Adipose tissue (tissue), 3 donors: ENCODE data around the gene LSMEM2. TPM values are rescaled to one million over a fixed set of nuclear protein-coding genes. Genes with fewer than 3 reads are reported as not detected.
"Not testable (repeated sequence)": the region's sequence is repeated elsewhere in the genome, so short reads cannot be mapped to it uniquely, and the experiment has no call there.

Experiments
- H3K27ac ChIP-seq: one replicate; pipeline ENCODE4 v1.5.1; 2013; ENCODE audit warnings: low read depth, low read length
- WGBS, 3 donors: extraction: QIAGEN DNeasy Blood & Tissue Kit; methylation state at CpG; one replicate each; pipeline ENCODE4 v1.1.7; 2013; 5-methylcytosine and 5-hydroxymethylcytosine counted together
- polyA plus RNA-seq, 3 donors: library from polyadenylated mRNA; stranded (reverse); fragments of 200-250 nt; gene quantifications; one replicate each; pipeline ENCODE4 v1.2.3, GENCODE V29; 2013
- donor health status: healthy with polysubstance abuse.
- donor health status: Bipolar disorder and iron deficiency.
- donor health status: healthy.

Gene LSMEM2
- polyA plus RNA-seq, 3 donors: 0.15 TPM; not detected in 1

- no peak within 1 kb of the TSS for H3K27ac ChIP-seq
- WGBS, 3 donors: 51 to 55% (median 54%) methylated on average over 14 of the region's 14 CpGs
Observed at GRCh38 chr3:50303013-50303815, 24.3 kb downstream of the LSMEM2 start, which contains the start of gene HYAL1. HYAL1 (minus strand) TSS chr3:50303574; CDS start chr3:50302956, 618 bp downstream.

GRCh38 chr3:50304601-50305000 is 25.7 kb downstream of the LSMEM2 start:
- H3K27ac ChIP-seq: no peak overlapping the region

GRCh38 chr3:50312041-50312440 is 33.2 kb downstream of the LSMEM2 start:
- 90 to 97% (median 92%) methylated on average over 12 to 31 of the region's 32 CpGs for WGBS, 3 donors
- H3K27ac ChIP-seq: not testable (repeated sequence)

- H3K27ac ChIP-seq: no peak overlapping the region
Observed at GRCh38 chr3:50314342-50314741, 35.5 kb downstream of the LSMEM2 start.

GRCh38 chr3:50314816-50315215 is 35.9 kb downstream of the LSMEM2 start:
- 97 to 100% (median 98%) methylated on average over 4 of the region's 4 CpGs for WGBS, 3 donors
- H3K27ac ChIP-seq: no peak overlapping the region

More at GRCh38 chr3:50314342-50314741, 35.5 kb downstream of the LSMEM2 start:
- WGBS, 3 donors: 66 to 84% (median 83%) methylated on average over 3 of the region's 3 CpGs

GRCh38 chr3:50316657-50317242 is 37.9 kb downstream of the LSMEM2 start:
- H3K27ac ChIP-seq: no peak overlapping the region
- WGBS, 3 donors: 56 to 78% (median 63%) methylated on average over 9 of the region's 9 CpGs

GRCh38 chr3:50317300-50317699 is 38.4 kb downstream of the LSMEM2 start:
- WGBS, 3 donors: 56 to 70% (median 68%) methylated on average over 6 of the region's 6 CpGs
- no peak overlapping the region for H3K27ac ChIP-seq

- H3K27ac ChIP-seq: no peak overlapping the region
- 80 to 86% (median 83%) methylated on average over 11 of the region's 11 CpGs for WGBS, 3 donors
Observed at GRCh38 chr3:50318163-50318562, 39.3 kb downstream of the LSMEM2 start.

- no peak overlapping the region for H3K27ac ChIP-seq
- 57 to 83% (median 61%) methylated on average over 10 of the region's 10 CpGs for WGBS, 3 donors
Observed at GRCh38 chr3:50318615-50319014, 39.7 kb downstream of the LSMEM2 start.

GRCh38 chr3:50319181-50319893 is 40.5 kb downstream of the LSMEM2 start:
- WGBS, 3 donors: 80 to 85% (median 81%) methylated on average over 16 of the region's 16 CpGs
- no peak overlapping the region for H3K27ac ChIP-seq

GRCh38 chr3:50319894-50320625 is 41.2 kb downstream of the LSMEM2 start:
- WGBS, 3 donors: 74 to 82% (median 78%) methylated on average over 29 of the region's 29 CpGs
- no peak overlapping the region for H3K27ac ChIP-seq

- H3K27ac ChIP-seq: peak overlapping the region; percentile 63
- WGBS, 3 donors: 0 to 1% (median 0%) methylated on average over 26 to 45 of the region's 45 CpGs
Observed at GRCh38 chr3:50320853-50321335, 42.0 kb downstream of the LSMEM2 start.

GRCh38 chr3:50321336-50322114 is 42.6 kb downstream of the LSMEM2 start:
- peak overlapping the region; percentile 63 for H3K27ac ChIP-seq
- WGBS, 3 donors: 0 to 1% (median 1%) methylated on average over 54 to 59 of the region's 59 CpGs

- WGBS, 3 donors: 9 to 37% (median 19%) methylated on average over 13 to 14 of the region's 14 CpGs
- peak overlapping the region; percentile 36 for H3K27ac ChIP-seq
Observed at GRCh38 chr3:50322115-50322385, 43.2 kb downstream of the LSMEM2 start.

GRCh38 chr3:50322386-50323091 is 43.7 kb downstream of the LSMEM2 start, which contains the start of gene HYAL2:
HYAL2 (minus strand) TSS chr3:50322745; CDS start chr3:50320489, 2,256 bp downstream.
- H3K27ac ChIP-seq: peak within 1 kb of the TSS; percentile 49
- WGBS, 3 donors: 28 to 40% (median 32%) methylated on average over 29 to 31 of the region's 31 CpGs

- peak overlapping the region; percentile 49 for H3K27ac ChIP-seq
- 25 to 54% (median 34%) methylated on average over 4 of the region's 4 CpGs for WGBS, 3 donors
Observed at GRCh38 chr3:50323092-50323600, 44.3 kb downstream of the LSMEM2 start.

- 40 to 79% (median 40%) methylated on average over 5 of the region's 5 CpGs for WGBS, 3 donors
- H3K27ac ChIP-seq: peak overlapping the region; percentile 49
Observed at GRCh38 chr3:50323614-50324199, 44.8 kb downstream of the LSMEM2 start.
